GM12892 (cell line): ENCODE measurements around the gene CAPN5.

ENCODE experiments used
- POLR2A ChIP-seq: IDR thresholded peaks from 2 replicates; pipeline ENCODE4 v1.6.1; 2011; ENCODE audit warnings: low read depth, low read length, control low read depth
- POLR2AphosphoS5 ChIP-seq: IDR thresholded peaks from 2 replicates; pipeline ENCODE4 v1.6.1; 2011; ENCODE audit warnings: low read depth, low read length, control low read depth
- TAF1 ChIP-seq: IDR thresholded peaks from 2 replicates; pipeline ENCODE4 v1.6.1; 2011; ENCODE audit warnings: low read depth, mild to moderate bottlenecking, control low read depth, low read length, borderline replicate concordance

DNA sequence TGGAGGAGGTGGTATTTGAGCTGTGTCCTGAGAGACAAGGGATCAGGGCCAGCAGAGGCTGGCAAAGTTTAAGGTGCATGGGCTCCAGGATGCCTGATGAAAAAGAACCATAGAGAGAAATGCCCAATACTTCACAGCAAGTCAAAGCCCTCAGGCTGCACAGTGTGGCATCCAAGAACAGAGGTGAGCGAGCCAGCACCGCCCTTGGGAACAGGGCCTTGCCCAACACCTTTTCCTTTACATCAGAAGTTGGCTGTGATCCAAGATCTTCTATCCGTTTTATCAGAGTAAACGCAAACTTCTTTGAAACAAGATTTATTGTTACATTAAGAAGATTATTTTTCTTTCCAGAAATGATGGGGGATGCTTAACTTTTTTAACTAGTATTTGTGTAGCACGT, 31.2 kb upstream of the CAPN5 start:
- TF ChIP-seq POLR2AphosphoS5 = no peak
- no peak for TF ChIP-seq TAF1
- no peak for TF ChIP-seq POLR2A
